LNCaP clone FGC (cell line): ENCODE results near the gene HIVEP3.

ENCODE experiments used
- DNase-seq: peaks from one replicate; pipeline ENCODE4 v3.0.0-alpha.2; 2011; ENCODE audit warnings: low read depth
- H3K4me3 ChIP-seq: 2 replicates; pipeline ENCODE4 v1.5.1; 2011; ENCODE audit warnings: mild to moderate bottlenecking, low read depth, low read length, control low read depth
- TF ChIP-seq, protein P1 (sequence below): IDR thresholded peaks from 2 replicates; pipeline ENCODE4 v1.5.1; 2012; ENCODE audit warnings: mild to moderate bottlenecking; ENCODE audit not compliant: control insufficient read depth, insufficient read depth; ENCODE audit errors: extremely low read depth

Gene HIVEP3

DNA sequence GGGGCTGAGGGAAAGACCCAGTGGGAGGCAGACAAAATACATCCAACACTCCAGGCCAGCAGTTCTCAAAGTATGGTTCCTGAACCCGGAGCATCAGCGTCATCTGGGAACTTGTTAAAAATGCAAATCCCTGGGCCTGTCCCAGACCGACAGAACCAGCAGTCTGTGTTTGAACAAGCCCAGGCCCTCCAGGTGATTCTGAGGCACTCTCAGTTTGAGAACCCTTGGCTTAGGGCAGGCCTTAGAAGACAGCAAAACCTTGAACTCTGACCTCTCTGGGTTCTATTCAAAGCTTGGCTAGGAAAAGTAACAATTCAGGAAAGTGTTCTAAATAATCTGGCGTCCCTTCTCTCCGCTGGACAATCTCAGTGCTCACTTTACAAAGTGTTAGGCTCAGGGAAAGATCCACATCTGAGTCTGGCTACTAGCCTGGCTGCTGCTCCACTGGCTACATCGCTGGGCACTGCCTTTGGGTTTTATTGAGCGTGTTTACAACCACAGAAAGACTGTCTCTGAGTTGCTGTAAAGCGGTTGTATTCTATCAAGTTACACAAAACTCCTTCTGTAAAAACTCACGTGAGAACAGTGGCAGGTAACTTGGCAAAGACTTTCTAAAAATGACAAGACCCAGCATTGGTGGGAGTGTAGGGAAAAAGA is 166.1 kb downstream of the HIVEP3 start:
- no peak for DNase-seq
- no peak overlapping the region for H3K4me3 ChIP-seq
- TF ChIP-seq, protein P1, sequence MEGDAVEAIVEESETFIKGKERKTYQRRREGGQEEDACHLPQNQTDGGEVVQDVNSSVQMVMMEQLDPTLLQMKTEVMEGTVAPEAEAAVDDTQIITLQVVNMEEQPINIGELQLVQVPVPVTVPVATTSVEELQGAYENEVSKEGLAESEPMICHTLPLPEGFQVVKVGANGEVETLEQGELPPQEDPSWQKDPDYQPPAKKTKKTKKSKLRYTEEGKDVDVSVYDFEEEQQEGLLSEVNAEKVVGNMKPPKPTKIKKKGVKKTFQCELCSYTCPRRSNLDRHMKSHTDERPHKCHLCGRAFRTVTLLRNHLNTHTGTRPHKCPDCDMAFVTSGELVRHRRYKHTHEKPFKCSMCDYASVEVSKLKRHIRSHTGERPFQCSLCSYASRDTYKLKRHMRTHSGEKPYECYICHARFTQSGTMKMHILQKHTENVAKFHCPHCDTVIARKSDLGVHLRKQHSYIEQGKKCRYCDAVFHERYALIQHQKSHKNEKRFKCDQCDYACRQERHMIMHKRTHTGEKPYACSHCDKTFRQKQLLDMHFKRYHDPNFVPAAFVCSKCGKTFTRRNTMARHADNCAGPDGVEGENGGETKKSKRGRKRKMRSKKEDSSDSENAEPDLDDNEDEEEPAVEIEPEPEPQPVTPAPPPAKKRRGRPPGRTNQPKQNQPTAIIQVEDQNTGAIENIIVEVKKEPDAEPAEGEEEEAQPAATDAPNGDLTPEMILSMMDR: no peak

DNA sequence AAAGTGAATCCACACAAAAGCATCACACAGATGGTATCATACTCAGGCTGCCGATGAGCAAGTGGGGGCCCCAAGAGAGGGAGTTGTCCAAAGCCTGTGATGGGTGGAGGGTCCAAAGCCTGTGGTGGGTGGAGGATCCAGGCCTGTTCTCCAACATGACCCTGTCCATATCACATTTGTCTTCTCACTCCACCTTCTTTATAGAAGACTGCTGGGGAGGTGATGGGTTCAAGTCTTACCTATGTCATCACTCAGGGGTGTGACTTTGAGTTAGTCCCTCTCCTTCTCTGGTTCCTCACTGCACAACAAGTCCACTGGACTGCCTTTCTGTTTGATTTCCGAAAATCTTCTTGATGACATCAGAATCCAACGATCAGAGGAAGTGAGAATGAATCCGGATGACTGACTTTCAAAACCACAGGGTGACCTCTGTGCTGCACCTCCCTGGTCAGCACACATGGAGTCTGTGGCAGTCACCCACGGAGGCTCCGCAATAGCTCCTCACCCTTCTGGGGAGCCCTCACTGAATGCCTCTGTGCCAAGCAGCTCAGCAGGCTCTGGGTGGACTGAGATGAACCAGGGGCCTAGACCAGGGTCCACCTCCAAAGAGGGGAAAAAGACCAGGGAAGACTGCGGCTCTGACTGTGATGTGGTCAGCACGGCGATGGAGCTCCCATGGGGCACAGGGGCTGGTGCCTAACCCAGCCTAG is 166.8 kb downstream of the HIVEP3 start:
- TF ChIP-seq, protein P1: no peak
- DNase-seq: no peak
- no peak overlapping the region for H3K4me3 ChIP-seq

DNA sequence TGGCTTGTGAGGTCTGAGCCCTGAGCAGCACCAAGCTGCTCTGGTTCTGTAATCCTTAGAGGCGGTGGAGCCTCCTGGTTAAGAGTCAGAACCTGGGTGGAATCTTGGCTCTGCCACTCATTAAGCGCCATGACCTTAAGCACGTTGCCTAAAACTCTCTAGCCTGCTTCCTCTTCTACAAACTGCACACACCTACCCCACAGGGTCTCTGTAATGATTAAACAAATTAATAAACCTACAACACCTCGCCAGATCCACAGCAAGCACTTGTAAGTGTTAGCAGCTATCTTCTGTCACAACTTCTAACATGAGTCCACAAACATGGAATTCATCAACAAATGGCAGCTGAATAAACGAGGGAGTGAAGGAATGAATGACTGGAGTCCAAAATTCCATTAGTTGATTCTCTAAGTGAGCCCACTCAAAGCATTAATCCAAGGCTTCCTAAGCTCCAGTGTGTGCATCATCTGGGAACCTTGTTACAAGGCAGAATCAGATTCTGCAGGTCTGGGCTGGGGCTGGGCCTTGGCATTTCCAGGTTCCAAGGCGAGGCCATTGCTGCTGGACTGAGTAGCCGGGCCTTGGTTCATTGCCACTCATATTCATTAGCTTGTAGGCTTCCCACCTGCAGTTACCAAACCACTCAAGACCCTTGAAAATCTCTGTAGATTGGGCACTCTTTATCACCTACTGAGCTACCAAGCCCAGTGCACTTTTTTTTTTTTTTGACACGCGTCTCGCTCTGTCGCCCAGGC is 168.6 kb downstream of the HIVEP3 start:
- TF ChIP-seq, protein P1: no peak
- no peak for DNase-seq
- no peak overlapping the region for H3K4me3 ChIP-seq

DNA sequence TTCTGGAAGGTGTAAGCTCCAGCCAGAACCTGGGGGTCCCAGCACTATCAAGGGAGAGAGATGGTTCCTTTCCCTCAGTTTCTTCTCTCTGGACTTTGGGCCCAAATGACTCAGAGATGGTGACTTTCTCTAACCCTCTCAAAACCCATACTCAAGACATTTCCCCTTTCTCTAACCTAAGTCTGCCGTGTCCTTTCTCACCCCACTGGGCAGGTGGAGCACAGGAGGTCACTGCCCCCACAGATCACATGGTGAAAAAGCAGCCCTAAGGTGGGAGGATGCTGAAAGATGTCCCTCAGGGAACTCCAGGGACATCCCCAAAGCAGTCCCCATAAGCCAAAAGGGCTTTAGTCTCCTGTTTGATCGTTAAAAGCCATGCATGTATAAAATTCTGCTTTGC is 173.7 kb downstream of the HIVEP3 start:
- TF ChIP-seq, protein P1: no peak
- DNase-seq: no peak
- H3K4me3 ChIP-seq: no peak overlapping the region

DNA sequence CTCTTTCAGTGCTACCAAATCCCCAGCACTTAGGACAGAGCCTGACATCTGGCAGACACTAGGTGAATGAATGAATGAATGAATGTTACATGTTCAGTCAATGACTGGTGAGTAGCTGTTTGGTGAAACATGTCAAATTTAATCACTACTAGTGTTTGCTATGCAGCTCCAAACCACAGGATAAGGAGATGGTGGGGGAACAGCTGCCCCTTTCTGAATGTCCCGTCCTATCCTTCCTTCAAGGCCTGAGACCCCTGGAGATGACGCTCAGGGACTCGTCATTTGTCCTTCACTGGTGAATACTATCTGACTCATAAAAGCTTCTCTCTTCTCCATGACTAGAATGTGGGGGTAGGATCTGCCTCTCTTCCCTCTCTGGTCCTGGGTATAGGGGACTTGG is 175.4 kb downstream of the HIVEP3 start:
- no peak overlapping the region for H3K4me3 ChIP-seq
- no peak for DNase-seq
- TF ChIP-seq, protein P1: no peak

DNA sequence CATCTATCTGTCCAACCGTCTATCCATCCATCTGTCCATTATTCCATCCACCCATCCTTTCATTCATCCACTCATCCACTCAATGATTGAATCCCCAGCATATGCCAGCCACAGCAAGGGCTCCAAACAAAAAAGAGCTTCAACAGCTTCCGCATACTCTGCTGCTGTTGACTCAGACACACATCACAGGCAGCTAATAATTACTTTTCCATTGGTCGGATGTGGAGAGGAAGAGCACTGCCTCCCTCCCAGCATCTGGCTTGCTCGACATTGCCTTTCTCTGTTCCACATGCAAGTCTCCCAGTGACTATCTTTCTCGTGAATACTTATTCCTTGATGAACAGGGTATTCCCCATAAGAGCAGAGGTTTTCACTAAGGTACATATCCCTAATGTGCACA is 176.5 kb downstream of the HIVEP3 start:
- H3K4me3 ChIP-seq: no peak overlapping the region
- no peak for DNase-seq
- TF ChIP-seq, protein P1: no peak
